Muscle layer of duodenum (tissue), 2 donors: Measurements from ENCODE around the gene SUPT3H.
A peak's percentile ranks its signal among the peaks of the same experiment; 100 is the strongest.

Experiments used
- H3K27ac ChIP-seq: one replicate; pipeline ENCODE4 v1.7.0; 2013; ENCODE audit warnings: mild to moderate bottlenecking, low read length
- H3K27me3 ChIP-seq: one replicate; pipeline ENCODE4 v1.7.0; 2013; ENCODE audit warnings: low read depth, mild to moderate bottlenecking, control low read depth, low read length
- H3K36me3 ChIP-seq, 2 donors: one replicate each; pipeline ENCODE4 v1.7.0; 2013; ENCODE audit warnings: low read length in 2 of 2, control low read depth in 1 of 2, mild to moderate bottlenecking in 1 of 2; ENCODE audit not compliant: insufficient read depth in 2 of 2, control insufficient read depth in 1 of 2
- H3K4me1 ChIP-seq, 2 donors: one replicate each; pipeline ENCODE4 v1.7.0; 2013; ENCODE audit warnings: low read length in 2 of 2, mild to moderate bottlenecking in 2 of 2, control low read depth in 1 of 2, moderate library complexity in 1 of 2; ENCODE audit not compliant: insufficient read depth in 2 of 2, control insufficient read depth in 1 of 2
- H3K4me3 ChIP-seq, 2 donors: one replicate each; pipeline ENCODE4 v1.7.0; 2013; ENCODE audit warnings: low read length in 2 of 2, low read depth in 1 of 2, mild to moderate bottlenecking in 1 of 2
- H3K9me3 ChIP-seq, 2 donors: one replicate each; pipeline ENCODE4 v1.7.0; 2013; ENCODE audit warnings: low read length in 2 of 2, control low read depth in 1 of 2, mild to moderate bottlenecking in 1 of 2; ENCODE audit not compliant: control insufficient read depth in 1 of 2
- donor health status: healthy.

The SUPT3H gene

DNA sequence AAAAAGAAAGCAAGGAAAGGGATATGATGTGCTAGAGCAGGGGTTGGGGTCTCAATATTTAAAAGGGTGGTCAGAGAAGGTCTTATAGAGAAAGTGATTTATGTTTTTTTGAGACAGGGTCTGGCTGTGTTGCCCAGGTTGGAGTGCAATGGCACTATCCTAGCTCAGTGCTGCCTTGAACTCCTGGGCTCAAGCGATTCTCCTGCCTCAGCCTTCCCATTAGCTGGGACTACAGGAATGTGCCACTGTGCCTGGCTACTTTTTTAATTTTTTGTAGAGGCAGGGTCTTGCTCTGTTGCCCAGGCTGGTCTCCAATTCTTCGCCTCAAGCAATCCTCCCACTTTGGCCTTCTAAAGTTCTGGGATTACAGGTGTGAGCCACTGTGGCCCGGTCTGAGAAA is 557.0 kb downstream of the SUPT3H start:
- Histone ChIP-seq H3K36me3 (no peaks in the 10 kb centered on the region), H3K27ac (no peak overlapping the region), H3K4me3 (no peak overlapping the region), H3K27me3 (no peaks in the 10 kb centered on the region), H3K4me1 (no peaks in the 10 kb centered on the region), H3K9me3 (peaks cover 0 to 4% of the 10 kb centered on the region in 2 donors)

GRCh38 chr6:44820321-44820720 is 557.4 kb downstream of the SUPT3H start:
- H3K9me3 ChIP-seq, result peaks cover 0 to 4% of the 10 kb centered on the region in 2 donors
- H3K4me1 ChIP-seq, result no peaks in the 10 kb centered on the region
- H3K36me3 ChIP-seq, result no peaks in the 10 kb centered on the region
- no peak overlapping the region for H3K4me3 ChIP-seq
- H3K27ac ChIP-seq, result no peak overlapping the region
- no peaks in the 10 kb centered on the region for H3K27me3 ChIP-seq

GRCh38 chr6:44811456-44811855 is 566.3 kb downstream of the SUPT3H start:
- Histone ChIP-seq H3K36me3 (no peaks in the 10 kb centered on the region), H3K4me1 (no peaks in the 10 kb centered on the region), H3K4me3 (no peak overlapping the region), H3K9me3 (no peaks in the 10 kb centered on the region), H3K27ac (no peak overlapping the region), H3K27me3 (no peaks in the 10 kb centered on the region)

- no peaks in the 10 kb centered on the region for H3K9me3 ChIP-seq
- no peaks in the 10 kb centered on the region for H3K36me3 ChIP-seq
- no peak overlapping the region for H3K4me3 ChIP-seq
- H3K27ac ChIP-seq, result no peak overlapping the region
- H3K27me3 ChIP-seq, result no peaks in the 10 kb centered on the region
- H3K4me1 ChIP-seq, result no peaks in the 10 kb centered on the region
Observed at GRCh38 chr6:44809258-44809657, 568.5 kb downstream of the SUPT3H start.

GRCh38 chr6:44808148-44808547 is 569.6 kb downstream of the SUPT3H start:
- H3K27me3 ChIP-seq, result no peaks in the 10 kb centered on the region
- H3K27ac ChIP-seq, result no peak overlapping the region
- no peaks in the 10 kb centered on the region for H3K9me3 ChIP-seq

DNA sequence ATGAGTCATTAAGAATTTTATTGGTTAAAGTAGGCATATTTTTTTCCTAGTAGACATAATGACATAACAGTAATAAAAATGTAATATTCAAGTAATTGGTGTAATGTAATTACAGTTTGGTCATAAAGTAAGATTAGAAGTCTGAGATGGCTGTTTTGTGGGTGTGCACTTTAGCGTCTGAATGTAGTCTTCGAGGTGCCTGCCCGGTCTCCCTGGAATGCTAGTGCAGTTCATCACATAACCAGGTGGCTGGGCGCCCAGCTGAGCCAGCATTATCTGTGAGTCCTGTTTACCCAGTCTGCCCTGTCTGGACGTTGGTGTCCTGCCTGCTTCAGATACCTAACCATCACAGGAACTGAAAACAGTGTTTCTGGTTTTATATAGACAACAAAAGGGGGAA is 571.1 kb downstream of the SUPT3H start:
- no peaks in the 10 kb centered on the region for H3K27me3 ChIP-seq
- H3K9me3 ChIP-seq, result no peaks in the 10 kb centered on the region
- no peaks in the 10 kb centered on the region for H3K36me3 ChIP-seq
- H3K27ac ChIP-seq, result no peak overlapping the region
- no peak overlapping the region for H3K4me3 ChIP-seq
- no peaks in the 10 kb centered on the region for H3K4me1 ChIP-seq

More at GRCh38 chr6:44808148-44808547, 569.6 kb downstream of the SUPT3H start:
- Histone ChIP-seq H3K36me3 (no peaks in the 10 kb centered on the region), H3K4me1 (no peaks in the 10 kb centered on the region), H3K4me3 (no peak overlapping the region)

- H3K4me3 ChIP-seq, result no peak overlapping the region
- H3K4me1 ChIP-seq, result peaks cover 0 to 1% of the 10 kb centered on the region in 2 donors
- H3K27ac ChIP-seq, result no peak overlapping the region
- H3K9me3 ChIP-seq, result no peaks in the 10 kb centered on the region
- H3K27me3 ChIP-seq, result no peaks in the 10 kb centered on the region
- no peaks in the 10 kb centered on the region for H3K36me3 ChIP-seq
Observed at GRCh38 chr6:44805238-44805846, 572.4 kb downstream of the SUPT3H start.

DNA sequence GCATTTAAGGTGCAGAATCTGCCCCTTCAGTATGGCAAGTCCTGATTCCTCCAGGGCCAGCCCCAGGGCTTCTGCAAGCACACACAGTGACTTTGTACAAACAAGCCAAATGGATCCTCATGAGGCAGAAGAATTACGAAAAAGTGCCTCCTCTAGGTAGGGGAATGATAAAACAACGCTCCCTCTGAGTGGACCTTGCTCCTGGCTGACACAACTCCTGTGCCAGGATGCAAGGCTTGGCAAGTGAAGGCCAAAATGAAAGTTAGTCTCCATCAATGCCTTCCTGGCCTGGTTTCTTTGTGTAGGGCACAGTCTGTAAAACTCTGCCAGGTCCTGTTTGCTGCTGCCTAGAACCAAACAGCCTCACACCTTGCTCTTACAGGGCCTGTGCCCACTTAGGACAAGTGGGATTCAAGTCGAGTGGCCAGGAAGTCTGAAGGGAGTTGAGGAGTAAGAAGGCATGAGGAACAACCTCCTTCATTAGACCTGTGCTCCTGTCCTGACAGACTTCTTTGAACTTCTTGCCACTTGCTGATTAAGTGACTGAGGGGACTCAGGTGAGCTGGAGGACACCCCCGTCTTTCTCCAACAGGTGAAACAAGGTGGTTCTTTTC is 573.1 kb downstream of the SUPT3H start:
- no peak overlapping the region for H3K4me3 ChIP-seq
- H3K4me1 ChIP-seq, result peaks cover 0 to 6% of the 10 kb centered on the region in 2 donors
- no peaks in the 10 kb centered on the region for H3K36me3 ChIP-seq
- H3K27ac ChIP-seq, result no peak overlapping the region
- H3K9me3 ChIP-seq, result no peaks in the 10 kb centered on the region
- no peaks in the 10 kb centered on the region for H3K27me3 ChIP-seq

DNA sequence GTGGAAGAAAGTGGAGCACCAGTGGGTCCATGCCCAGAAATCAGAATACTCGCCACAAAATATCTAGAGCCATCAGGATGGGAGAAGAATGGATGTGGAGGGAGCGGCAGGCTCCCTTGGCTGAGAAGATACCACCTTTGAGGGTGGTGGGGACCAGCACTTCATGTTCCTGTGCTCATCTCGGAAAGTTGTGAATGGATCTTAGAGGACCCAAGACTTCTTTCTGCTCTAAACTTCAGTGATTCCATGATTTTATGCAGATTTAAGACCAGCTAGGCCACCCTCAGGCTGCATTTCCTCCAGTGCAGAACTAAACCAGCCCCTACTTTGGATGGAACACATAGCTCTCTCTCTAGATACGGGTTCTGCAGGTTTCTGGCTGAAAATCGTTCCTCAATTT is 573.7 kb downstream of the SUPT3H start:
- H3K9me3 ChIP-seq, result no peaks in the 10 kb centered on the region
- H3K4me3 ChIP-seq, result no peak overlapping the region
- H3K27me3 ChIP-seq, result no peaks in the 10 kb centered on the region
- H3K4me1 ChIP-seq, result peaks cover 0 to 6% of the 10 kb centered on the region in 2 donors
- H3K27ac ChIP-seq, result no peak overlapping the region
- H3K36me3 ChIP-seq, result no peaks in the 10 kb centered on the region

- Histone ChIP-seq H3K4me1 (peaks cover 0 to 6% of the 10 kb centered on the region in 2 donors), H3K9me3 (no peaks in the 10 kb centered on the region), H3K27me3 (no peaks in the 10 kb centered on the region), H3K4me3 (no peak overlapping the region), H3K36me3 (no peaks in the 10 kb centered on the region), H3K27ac (no peak overlapping the region)
Observed at GRCh38 chr6:44800784-44801592, 576.7 kb downstream of the SUPT3H start.

DNA sequence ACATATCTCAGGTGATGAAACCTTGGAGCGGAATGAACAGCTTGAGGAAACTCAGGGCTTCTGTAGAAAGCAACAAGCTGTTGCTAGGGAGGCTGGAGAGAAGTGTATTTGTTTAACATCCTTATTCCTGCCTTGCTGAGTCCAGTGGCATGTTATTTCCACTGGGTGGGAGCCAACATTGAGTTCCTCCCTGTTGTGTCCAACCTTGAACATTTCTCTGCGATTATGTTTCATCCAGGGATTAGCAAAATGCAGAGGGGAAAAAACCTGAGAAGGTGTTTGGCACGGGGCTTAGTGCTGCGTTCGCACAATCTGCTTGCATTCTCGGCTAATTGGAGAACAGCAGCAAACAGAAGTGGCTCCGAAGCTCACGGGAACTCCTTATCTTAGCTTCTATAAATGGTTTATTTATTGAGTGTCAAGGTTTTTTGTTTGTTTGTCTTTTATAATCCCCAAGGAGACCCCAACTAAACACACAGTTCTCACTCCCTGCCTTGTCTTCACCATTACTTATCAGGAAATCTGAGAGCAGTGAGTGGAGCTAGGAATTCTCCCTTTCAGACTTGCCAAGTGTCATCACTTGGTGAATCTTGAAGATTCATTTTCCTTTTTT is 577.5 kb downstream of the SUPT3H start:
- no peaks in the 10 kb centered on the region for H3K27me3 ChIP-seq
- no peaks in the 10 kb centered on the region for H3K9me3 ChIP-seq
- peaks cover 0 to 6% of the 10 kb centered on the region in 2 donors for H3K4me1 ChIP-seq
- no peaks in the 10 kb centered on the region for H3K36me3 ChIP-seq
- H3K4me3 ChIP-seq, result peak overlapping the region in 1 of 2 donors; percentile 13
- H3K27ac ChIP-seq, result no peak overlapping the region
